GM20000 (cell line): Measurements from ENCODE around the gene SLCO4A1.
"Not testable (repeated sequence)": the region's sequence is repeated elsewhere in the genome, so short reads cannot be mapped to it uniquely, and the experiment has no call there.

Experiments used
- DNase-seq: peaks from one replicate; pipeline ENCODE4 v3.0.0; 2012; ENCODE audit warnings: low spot score
- TF ChIP-seq, protein P1 (sequence below): IDR thresholded peaks from 2 replicates; pipeline ENCODE4 v1.5.1; 2012; ENCODE audit warnings: mild to moderate bottlenecking, control low read depth; ENCODE audit errors: extremely low read depth, missing control alignments

SLCO4A1 gene

DNA sequence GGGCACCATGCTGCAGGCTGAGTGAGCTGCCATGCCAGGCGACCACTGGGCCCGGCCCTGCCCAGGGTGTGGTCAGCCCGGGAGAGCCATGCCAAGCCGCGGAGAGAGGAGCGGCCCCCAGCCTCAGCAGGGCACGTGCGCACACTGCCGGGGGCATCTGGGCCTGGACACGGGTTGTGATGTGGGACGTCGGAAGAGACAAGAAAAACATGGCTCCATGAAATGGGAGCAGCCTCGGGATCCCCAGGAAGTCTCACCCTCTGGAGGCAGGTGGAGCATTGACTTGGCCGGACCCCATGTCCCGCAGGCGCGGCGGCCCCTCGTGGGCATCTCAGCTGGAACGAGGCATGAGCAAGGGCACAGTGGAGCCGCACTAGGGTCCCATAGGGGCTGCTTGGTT is 16.8 kb upstream of the SLCO4A1 start:
- no peak for DNase-seq
- TF ChIP-seq, protein P1, sequence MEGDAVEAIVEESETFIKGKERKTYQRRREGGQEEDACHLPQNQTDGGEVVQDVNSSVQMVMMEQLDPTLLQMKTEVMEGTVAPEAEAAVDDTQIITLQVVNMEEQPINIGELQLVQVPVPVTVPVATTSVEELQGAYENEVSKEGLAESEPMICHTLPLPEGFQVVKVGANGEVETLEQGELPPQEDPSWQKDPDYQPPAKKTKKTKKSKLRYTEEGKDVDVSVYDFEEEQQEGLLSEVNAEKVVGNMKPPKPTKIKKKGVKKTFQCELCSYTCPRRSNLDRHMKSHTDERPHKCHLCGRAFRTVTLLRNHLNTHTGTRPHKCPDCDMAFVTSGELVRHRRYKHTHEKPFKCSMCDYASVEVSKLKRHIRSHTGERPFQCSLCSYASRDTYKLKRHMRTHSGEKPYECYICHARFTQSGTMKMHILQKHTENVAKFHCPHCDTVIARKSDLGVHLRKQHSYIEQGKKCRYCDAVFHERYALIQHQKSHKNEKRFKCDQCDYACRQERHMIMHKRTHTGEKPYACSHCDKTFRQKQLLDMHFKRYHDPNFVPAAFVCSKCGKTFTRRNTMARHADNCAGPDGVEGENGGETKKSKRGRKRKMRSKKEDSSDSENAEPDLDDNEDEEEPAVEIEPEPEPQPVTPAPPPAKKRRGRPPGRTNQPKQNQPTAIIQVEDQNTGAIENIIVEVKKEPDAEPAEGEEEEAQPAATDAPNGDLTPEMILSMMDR, result no peak

GRCh38 chr20:62625921-62626547 is 16.3 kb upstream of the SLCO4A1 start:
- no peak for DNase-seq
- TF ChIP-seq, protein P1, result no peak

- DNase-seq, result not testable (repeated sequence)
Measured at GRCh38 chr20:62627425-62627824, 14.9 kb upstream of the SLCO4A1 start.

DNA sequence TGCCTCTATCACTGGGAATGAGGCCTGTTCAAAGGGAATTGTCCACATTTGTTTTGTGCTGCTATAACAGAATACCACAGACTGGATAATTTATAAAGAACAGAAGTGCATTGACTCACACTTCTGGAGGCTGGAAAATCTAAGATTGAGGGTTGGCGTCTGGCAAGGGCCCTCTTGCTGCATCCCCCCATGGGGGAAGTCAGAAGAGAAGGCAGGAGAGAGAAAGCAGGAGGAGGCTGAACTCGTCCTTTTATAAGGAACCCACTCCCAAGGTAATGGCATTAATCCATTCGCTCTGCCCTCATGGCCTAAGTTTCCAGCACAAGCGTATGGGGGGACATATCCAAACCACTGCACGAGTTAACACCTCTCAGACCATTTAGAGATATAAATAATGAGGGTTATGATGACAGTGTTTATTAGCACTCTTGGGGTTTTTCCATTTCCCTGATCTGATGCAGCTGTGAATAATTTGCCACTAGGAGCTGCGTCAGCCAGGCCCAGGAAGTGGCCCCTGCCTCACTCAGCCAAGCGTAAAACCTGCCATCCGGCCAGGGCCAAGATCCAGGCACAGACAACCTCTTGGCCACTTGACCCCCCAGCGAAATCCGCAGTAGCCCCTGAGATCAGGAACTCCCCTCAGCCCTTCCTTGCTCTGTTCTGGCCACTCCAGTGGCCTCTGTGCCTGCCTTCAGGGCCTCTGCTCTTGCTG is 14.2 kb upstream of the SLCO4A1 start:
- DNase-seq, result peak; percentile 74
- TF ChIP-seq, protein P1, result no peak

GRCh38 chr20:62628691-62629090 is 13.6 kb upstream of the SLCO4A1 start:
- no peak for DNase-seq
- TF ChIP-seq, protein P1, result no peak

- TF ChIP-seq, protein P1, result no peak
- DNase-seq, result no peak
Measured at GRCh38 chr20:62629864-62630470, 12.3 kb upstream of the SLCO4A1 start.

DNA sequence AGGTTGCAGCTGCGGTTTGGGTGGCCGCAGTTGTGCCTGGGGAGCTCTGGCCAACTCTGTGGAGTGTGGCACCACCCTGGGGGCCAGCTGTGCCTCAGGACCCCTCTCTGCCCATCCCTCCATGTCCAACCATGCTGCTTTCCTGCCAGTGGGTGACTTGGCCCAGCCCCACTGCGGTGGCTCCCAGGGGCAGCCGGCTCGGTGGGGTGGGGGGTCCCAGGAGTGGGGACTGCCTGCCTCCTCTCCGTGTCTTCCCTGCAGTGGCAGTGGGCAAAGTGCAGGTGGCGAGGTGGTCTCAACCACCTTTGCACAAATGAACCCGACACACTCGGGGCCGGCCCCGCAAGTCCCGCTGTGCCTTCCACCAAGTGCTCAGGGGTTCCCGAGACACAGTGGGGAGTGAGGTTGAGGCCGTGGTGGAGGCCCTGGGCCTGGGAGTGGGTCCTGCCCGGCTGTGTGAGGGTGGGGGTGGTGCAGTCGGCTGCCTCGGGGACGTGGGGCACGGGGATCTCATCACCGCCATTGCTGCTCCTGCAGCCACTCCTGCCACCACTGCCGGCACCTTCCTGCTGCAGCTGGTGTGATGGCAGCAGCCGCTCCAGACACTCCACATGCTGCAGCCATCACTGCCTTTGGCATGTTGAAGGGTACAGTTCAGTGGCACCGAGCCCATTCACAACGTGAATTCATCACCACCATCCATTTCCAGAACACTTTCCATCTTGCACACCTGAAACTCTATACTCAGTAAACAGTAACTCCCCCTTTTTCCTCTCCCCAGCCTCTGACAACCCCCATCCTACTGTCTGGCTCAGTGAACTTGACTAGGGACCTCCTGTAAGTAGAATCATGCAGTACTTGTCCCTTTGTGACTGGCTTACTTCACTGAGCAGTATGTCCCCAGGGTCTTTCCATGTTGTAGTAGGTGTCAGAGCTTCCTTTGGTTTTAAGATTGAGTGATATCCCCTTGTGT is 10.7 kb upstream of the SLCO4A1 start:
- no peak for DNase-seq
- TF ChIP-seq, protein P1, result no peak
